GM12872 (cell line): ENCODE data around the gene STX19.

ENCODE experiments used
- TF ChIP-seq, protein P1 (sequence below): IDR thresholded peaks from 3 replicates; pipeline ENCODE4 v1.5.1; 2011; ENCODE audit warnings: low read depth, mild to moderate bottlenecking, low read length, moderate library complexity; ENCODE audit not compliant: insufficient read depth

The STX19 gene

DNA sequence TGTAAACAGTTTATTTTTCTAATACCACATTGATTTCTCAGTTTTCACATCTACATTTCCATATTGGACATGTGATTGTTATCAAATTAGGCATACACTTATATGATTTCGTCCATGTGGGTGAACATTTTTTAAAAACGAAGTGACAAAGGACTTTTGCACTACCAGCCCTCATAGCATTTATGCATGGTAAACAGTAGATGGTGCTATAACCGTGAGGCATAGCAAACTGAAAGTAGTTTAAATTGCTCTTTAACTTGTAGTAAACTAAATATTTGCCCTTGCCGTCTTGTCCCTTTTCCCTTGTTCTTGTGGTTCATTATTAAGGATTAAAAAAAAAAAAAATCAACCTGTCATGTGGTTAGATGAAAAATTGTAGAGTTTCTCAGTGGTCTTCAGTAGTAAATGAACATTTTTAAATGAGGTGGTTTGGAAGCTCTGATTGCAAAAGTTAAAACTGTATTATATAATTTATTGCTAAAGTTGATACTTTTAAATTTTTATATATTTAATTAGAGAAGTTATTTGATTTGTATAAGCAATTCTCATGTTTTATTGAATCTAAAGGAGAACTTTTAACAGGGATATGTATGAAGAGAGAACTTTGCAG, 24.0 kb downstream of the STX19 start:
- TF ChIP-seq, protein P1, sequence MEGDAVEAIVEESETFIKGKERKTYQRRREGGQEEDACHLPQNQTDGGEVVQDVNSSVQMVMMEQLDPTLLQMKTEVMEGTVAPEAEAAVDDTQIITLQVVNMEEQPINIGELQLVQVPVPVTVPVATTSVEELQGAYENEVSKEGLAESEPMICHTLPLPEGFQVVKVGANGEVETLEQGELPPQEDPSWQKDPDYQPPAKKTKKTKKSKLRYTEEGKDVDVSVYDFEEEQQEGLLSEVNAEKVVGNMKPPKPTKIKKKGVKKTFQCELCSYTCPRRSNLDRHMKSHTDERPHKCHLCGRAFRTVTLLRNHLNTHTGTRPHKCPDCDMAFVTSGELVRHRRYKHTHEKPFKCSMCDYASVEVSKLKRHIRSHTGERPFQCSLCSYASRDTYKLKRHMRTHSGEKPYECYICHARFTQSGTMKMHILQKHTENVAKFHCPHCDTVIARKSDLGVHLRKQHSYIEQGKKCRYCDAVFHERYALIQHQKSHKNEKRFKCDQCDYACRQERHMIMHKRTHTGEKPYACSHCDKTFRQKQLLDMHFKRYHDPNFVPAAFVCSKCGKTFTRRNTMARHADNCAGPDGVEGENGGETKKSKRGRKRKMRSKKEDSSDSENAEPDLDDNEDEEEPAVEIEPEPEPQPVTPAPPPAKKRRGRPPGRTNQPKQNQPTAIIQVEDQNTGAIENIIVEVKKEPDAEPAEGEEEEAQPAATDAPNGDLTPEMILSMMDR, result peak; percentile 75

DNA sequence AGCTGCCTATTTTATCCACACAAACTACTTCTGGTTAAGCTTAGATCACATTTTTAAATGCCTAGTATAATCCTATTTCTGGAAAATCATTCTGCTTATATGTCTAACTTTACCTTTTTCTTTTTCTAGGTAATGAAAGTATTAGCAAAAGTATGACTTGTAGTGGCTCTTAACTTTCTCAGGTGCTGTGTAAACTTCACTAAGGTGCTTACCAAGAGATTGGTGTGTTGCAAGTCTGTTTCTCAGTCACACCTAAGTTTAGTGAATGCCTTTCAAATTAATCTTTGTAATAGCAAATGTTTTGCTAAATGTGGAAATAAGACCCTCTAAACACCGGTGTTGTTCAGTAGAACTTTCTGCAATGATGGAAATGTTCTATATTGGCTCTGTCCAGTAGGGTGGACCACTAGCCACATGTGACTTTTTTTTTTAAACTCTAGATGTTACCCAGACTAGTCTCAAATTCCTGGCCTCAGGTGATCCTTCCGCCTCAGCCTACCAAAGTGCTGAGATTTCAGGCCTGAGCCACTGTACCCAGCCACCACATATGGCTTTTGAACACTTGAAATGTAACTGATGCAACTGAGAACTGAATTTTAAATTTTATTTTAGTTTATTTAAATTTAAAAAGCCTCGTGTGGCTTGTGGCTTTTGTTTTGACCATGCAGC, 26.4 kb downstream of the STX19 start:
- TF ChIP-seq, protein P1, result no peak

DNA sequence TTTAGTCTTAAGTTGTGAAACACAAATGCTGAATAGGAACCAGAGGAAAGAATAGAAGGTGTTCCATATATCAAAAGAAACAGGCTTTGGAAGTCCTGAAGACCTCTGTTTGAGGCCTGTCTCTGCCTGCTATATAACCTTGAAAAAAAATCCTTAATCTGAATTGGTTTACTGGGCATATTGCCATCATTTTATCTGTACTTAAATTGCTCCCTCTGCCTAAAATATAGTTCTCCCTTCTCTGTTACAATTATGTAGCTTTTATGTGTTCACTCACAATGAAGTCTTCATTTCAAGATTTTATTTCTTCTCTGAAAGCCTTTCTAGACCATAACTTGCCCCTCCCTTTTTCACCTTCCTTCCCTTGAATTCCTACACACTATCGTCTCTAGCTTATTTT, 27.2 kb downstream of the STX19 start:
- TF ChIP-seq, protein P1, result no peak

DNA sequence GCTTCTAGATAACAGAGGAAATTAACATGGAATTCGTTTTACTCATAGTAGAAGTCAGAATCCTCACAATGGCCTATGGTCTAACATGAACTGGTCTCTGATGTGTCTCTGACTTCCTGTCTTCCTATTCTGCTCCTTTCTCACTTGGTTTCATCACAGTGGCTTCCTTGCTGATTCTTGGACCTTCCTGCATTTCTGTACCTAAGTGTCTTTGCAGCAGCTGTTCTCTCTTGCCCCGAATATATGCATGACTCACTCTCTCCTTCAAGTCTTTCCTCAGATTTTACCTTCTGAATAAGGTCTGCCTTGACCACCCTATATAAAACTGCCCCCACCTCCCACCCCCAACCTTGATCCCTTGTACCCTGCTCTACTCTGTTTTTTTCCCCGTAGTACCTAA, 34.3 kb downstream of the STX19 start:
- TF ChIP-seq, protein P1, result no peak

DNA sequence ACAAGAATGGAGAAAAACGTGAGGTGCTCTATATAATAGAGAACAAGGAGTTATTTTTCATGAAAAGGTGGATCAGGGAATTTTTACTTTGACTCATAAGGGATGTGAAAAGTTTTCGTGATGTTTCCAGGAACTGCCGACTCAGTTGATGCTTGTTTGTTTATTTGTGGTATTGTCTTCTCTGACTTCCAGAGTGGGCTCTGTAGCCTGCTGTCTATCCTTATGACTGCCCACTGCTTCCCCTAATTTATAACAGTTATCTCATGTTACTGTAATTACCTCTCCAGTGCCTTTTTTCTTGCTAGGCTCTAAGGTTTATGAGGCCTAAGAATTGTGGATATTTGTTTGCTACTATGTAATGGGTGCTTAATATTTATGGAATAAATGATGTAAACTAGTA, 36.2 kb downstream of the STX19 start:
- TF ChIP-seq, protein P1, result no peak

DNA sequence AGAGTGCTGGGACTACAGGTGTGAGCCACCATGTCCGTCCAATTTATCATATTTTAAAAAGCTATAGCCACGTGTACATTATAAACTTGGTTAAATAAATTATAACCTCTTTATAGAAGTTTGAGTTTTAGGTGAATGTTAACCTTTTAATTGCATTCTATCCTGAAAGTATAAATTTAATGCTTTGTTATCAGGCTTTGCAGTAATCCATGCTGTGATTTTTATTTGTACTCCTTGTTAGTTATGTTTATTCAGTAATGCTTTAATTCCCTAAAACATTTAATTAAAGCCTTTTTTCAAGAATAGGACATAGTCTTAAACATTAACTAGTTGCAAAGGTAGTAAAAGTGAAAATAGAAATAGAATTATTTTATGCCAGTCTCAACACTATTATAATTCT, 36.8 kb downstream of the STX19 start:
- TF ChIP-seq, protein P1, result no peak

DNA sequence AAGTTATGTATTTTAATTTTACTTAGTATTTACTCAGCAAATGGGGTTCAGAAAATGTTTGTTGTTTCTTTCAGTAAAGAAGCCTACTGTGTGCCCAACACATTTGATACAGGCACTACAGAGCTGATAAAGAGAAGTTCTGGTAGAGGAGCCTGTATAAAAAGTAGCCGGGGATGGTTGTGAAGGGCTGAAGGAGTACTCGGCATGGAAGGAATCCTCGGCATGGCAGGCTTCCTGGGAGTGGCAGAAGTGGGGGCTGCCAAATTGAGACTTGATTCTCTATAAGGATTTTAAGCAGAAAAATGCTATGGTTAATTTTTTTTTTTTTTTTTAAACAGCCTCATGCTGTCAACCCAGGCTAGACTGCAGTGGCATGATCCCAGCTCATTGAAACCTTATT, 39.2 kb downstream of the STX19 start:
- TF ChIP-seq, protein P1, result no peak

DNA sequence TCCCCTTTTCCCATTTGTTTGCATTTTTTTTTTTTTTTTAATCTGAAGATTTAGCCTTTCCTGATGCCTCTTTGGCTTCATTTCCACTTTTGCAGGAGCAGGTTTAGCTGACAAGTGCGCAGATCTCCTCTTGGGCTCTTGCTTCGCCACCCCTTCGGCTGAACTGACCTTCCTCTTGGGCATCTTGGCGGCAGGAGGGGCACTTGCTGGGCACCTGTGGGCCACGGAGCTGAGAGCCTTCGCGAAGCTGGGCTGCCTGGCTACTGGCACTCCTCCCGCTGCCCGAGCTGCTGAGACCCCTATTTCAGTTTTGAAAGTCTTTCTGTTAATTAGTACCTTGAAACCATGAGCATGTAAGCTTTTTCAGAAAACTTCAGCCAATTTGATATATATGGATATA, 39.6 kb downstream of the STX19 start:
- TF ChIP-seq, protein P1, result no peak
